ENCODE results near the gene SARNP.

The SARNP gene

GRCh38 chr12:55814257-55814656 lies 3.3 kb downstream of the SARNP start:
- TF ChIP-seq CTCF (IDR thresholded peaks at IDR 0.05; ENCODE audit: control insufficient read depth, insufficient read depth, low read depth, low read length, missing control alignments), result no peak
- no peak overlapping the region for H3K4me3 ChIP-seq (ENCODE audit: control insufficient read depth, low read depth, low read length)
- DNase-seq (ENCODE audit: low read depth), result no peak

GRCh38 chr12:55812088-55812487 lies 5.4 kb downstream of the SARNP start:
- no peak for DNase-seq (ENCODE audit: low read depth)
- no peak overlapping the region for H3K4me3 ChIP-seq (ENCODE audit: control insufficient read depth, low read depth, low read length)
- TF ChIP-seq CTCF (IDR thresholded peaks at IDR 0.05; ENCODE audit: control insufficient read depth, insufficient read depth, low read depth, low read length, missing control alignments), result no peak

GRCh38 chr12:55809274-55809673 lies 8.2 kb downstream of the SARNP start:
- DNase-seq (ENCODE audit: low read depth), result no peak
- TF ChIP-seq CTCF (IDR thresholded peaks at IDR 0.05; ENCODE audit: control insufficient read depth, insufficient read depth, low read depth, low read length, missing control alignments), result no peak
- H3K4me3 ChIP-seq (ENCODE audit: control insufficient read depth, low read depth, low read length), result no peak overlapping the region

- H3K4me3 ChIP-seq (ENCODE audit: control insufficient read depth, low read depth, low read length), result no peak overlapping the region
- TF ChIP-seq CTCF (IDR thresholded peaks at IDR 0.05; ENCODE audit: control insufficient read depth, insufficient read depth, low read depth, low read length, missing control alignments), result no peak
- no peak for DNase-seq (ENCODE audit: low read depth)
These were observed 10.5 kb downstream of the SARNP start for GRCh38 chr12:55806982-55807381.

GRCh38 chr12:55797550-55797949 lies 20.0 kb downstream of the SARNP start:
- TF ChIP-seq CTCF (IDR thresholded peaks at IDR 0.05; ENCODE audit: control insufficient read depth, insufficient read depth, low read depth, low read length, missing control alignments), result no peak
- H3K4me3 ChIP-seq (ENCODE audit: control insufficient read depth, low read depth, low read length), result no peak overlapping the region
- DNase-seq (ENCODE audit: low read depth), result no peak

GRCh38 chr12:55797068-55797467 lies 20.5 kb downstream of the SARNP start:
- DNase-seq (ENCODE audit: low read depth), result no peak
- peak; percentile 55 for TF ChIP-seq CTCF (IDR thresholded peaks at IDR 0.05; ENCODE audit: control insufficient read depth, insufficient read depth, low read depth, low read length, missing control alignments)
- no peak overlapping the region for H3K4me3 ChIP-seq (ENCODE audit: control insufficient read depth, low read depth, low read length)

GRCh38 chr12:55795950-55796349 lies 21.6 kb downstream of the SARNP start:
- DNase-seq (ENCODE audit: low read depth), result no peak
- no peak for TF ChIP-seq CTCF (IDR thresholded peaks at IDR 0.05; ENCODE audit: control insufficient read depth, insufficient read depth, low read depth, low read length, missing control alignments)
- no peak overlapping the region for H3K4me3 ChIP-seq (ENCODE audit: control insufficient read depth, low read depth, low read length)
